Effector CD4-positive, alpha-beta T cell (primary cell): ENCODE data around the gene COL27A1.

ENCODE experiments used
- DNase-seq: peaks from one replicate; pipeline ENCODE4 v3.0.0-alpha.2; 2020

COL27A1 gene

DNA sequence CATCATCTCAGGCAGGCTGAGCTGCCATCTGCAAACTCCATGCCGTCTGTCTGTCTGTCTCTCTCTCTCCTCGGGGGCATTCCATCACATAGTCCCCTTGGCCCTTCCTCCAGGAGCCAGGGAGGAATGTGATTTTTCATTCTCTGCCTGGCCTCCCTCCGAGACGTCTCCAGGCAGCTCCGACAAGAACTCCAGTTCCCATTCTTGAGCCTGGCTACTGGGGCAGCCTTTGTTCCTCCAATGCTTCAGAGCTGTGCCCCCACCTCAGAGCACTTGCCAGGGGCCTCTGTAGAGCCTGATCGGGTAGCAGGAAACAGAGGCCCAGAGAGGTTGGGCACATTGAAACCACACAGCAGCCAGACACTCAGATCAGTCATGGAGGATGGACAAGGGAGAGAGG is 74.0 kb downstream of the COL27A1 start:
- DNase-seq = no peak

DNA sequence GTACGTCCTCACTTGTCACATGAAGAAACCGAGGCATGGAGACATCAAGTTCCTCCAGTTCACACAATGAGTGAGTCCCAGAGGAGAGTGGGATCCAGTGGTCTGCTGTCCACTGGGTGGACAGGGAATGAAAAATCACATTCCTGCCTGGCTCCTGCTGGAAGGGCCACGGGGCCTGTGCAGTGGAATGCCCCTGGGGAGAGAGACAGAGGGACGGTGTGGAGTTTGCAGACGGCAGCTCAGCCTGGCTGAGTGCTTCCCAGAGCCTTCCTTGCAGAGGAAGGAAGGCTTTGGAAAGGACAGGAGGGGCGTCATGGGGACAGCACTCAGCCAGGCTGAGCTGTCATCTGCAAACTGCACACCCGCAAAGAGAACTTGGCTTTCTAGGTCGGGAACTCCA is 74.7 kb downstream of the COL27A1 start:
- no peak for DNase-seq

DNA sequence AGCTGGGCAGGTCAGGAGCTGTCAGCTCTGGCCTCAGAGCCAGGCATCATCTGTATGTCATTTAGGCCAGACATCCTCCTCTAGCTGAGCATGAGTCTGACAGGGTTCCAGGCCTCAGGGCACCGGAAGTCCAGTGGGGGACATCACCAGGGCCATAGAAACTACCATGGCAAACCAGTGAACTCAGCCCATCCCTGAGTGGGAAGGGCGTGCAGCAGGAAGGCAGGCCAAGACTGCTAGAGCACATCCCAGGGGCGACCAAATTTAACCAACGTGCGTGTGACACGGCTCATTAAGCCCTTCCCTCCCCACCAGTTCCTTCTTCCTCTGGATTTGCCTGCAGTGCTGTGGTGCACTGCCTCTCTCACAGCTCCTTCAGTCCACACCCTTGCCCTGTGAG is 75.9 kb downstream of the COL27A1 start:
- DNase-seq = no peak

GRCh38 chr9:114231719-114232449 is 76.5 kb downstream of the COL27A1 start:
- no peak for DNase-seq

DNA sequence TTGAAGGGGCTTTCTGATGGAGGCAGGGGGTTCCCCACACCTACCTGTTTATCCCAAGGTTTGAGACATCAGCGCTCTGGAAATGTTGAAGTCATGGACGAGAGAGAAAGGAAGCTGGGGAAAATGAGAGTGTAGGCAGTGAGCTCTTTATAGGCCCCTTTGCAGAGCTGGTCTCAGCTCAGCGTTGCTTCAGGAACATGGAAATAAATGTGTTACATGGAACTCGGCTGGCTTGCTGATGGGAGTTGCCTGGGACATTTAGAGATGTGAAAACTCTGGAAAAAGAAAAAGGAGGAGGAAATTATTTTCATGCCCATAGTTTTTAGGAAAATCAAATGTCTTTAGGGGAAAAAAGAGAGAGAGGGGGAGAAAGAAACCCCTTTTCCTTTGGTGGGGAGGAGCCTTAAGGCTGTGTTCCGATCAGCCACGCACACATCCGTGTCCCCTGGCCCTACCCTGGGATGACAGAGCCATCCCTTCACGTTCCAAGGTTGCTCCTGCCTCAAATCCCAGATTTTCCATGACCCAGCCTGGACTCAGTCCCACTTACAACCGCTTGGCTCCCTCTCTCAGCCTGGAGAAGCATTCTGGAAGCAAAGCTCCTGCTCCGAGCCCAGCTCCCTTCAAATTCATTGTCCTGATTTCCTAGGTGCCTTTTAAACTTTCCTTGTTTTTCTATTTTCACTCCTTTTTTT is 78.3 kb downstream of the COL27A1 start:
- no peak for DNase-seq

GRCh38 chr9:114235033-114235661 is 79.8 kb downstream of the COL27A1 start:
- no peak for DNase-seq

DNA sequence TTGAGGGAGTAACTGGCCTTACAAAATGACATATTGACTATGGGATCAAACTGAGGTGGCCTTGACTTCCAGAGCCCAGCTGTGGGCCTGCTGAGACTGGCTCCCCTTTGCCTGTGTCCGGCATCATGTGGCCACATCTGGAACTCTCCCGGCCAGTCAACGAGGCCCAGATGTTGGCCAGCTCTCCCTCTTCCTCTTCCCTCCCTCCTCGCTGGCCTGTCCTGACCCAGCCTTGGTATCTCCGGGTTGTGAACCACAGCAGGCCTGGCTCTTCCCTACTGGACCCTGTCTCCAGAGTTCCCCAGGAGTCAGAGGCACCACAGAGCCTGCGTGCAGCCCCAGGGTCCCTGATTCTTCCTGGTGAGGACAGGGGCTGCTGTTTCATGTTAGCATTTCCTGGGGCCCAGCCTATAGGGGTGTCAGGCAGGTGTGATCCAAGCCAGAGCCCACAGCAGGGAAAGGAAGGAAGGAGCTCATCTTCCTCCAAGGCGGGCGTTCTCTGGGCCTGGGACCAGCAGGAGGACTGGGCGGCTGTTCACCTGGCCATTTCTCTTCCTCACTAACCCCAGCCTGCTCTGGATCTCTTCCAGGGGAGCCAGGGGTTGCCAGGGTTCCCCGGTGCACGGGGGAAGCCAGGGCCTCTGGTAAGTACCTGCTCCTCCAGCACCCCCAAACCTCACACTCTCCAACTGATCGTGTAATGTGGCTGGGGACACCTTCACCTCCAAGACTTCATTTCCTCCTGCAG is 81.2 kb downstream of the COL27A1 start:
- no peak for DNase-seq

DNA sequence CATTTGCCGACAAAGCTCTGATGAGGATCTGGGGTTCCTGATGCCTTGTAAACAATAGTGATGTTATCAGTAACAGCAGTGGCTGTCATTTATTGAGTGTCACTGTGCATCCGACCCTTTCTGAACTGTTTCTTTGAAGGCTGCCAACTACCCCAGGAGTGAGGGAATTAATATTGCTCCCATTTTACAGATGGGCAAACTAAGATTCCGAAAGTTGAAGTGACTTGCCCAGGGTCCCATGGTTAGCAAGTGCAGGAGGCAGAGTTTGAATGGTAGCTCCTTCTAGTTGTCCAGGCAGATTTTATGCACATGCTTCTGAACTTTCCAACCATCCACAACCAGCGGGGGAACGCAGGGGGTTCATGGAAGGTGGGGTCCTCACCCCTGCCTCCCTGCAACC is 81.9 kb downstream of the COL27A1 start:
- no peak for DNase-seq

DNA sequence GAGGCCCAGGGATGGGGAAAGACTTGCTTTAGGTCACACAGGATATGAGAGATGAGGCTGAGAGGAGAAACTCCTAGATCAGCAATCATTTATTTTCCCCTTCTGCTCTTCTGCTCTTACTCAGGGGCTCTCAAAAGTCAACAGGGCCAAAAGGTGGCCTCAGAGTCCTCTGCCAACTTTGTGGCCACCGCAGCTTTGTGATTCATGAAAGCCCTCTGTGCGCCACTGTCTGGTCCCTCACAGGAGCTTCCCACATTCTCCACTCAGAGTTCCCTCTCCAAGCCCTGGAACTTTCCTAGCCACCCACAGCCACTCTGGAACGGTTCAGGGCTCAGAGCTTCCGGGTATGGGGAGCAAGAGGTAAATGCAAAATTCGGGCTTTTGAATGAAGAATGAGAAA is 82.4 kb downstream of the COL27A1 start:
- DNase-seq = no peak

GRCh38 chr9:114238472-114238871 is 83.1 kb downstream of the COL27A1 start:
- no peak for DNase-seq

GRCh38 chr9:114238891-114239875 is 83.8 kb downstream of the COL27A1 start:
- no peak for DNase-seq

DNA sequence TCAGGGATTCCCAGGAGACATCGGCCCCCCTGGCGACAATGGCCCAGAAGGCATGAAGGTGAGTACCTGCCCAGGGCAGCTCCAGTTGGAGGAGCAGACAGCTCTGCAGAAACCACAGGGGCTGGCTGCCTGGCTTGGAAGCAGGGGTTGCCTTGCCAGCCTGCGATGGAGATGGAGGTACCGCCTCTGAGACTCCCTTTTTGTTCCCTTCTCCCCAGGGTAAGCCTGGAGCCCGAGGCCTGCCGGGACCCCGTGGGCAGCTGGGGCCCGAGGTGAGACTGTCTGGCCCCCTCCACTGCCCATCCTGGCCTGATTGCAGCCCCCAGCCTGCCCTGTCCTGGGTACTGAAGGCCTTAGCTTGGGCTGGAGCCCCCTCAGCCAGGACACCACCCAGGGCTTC is 84.9 kb downstream of the COL27A1 start:
- no peak for DNase-seq

- no peak for DNase-seq
These were observed 85.6 kb downstream of the COL27A1 start for GRCh38 chr9:114240647-114241558.

DNA sequence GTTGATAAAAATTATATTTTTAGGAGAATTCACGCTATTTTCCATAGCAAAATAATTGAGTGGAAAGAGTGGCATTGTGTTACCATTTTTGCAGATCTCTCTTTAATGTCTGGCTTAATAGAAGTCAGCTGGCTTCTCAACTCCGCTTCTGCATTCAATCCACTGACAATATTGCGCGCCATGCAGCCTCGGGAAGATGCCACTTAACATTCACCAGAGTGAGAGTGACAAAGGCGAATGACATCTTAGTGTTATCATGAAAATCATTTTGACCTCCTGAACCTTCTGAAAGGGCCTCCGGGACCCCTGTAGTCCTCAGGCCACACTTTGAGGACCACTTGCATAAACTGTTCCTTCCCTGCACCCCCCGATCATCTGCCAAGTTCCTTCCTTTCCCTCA is 87.5 kb downstream of the COL27A1 start:
- no peak for DNase-seq

GRCh38 chr9:114243240-114243639 is 87.9 kb downstream of the COL27A1 start:
- DNase-seq = no peak

DNA sequence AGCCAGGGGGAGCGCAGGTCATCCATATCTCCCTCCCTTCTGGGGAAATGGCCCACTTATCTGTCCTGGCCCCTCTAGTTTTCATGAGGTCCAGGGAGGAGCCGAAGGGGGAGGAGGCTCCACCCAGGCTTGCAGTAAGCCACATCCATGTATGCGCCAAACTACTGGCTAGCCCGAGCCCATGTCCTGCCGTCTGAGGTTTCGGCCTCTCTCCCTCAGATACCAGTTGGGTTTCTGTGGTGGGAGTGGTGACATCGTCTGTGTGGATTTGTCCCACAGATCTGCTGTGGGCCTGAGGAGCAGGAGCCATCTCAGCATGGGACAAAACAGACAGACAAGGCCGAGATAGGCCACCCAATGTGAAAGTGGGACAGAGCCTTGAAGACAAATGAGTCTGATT is 89.2 kb downstream of the COL27A1 start:
- no peak for DNase-seq

DNA sequence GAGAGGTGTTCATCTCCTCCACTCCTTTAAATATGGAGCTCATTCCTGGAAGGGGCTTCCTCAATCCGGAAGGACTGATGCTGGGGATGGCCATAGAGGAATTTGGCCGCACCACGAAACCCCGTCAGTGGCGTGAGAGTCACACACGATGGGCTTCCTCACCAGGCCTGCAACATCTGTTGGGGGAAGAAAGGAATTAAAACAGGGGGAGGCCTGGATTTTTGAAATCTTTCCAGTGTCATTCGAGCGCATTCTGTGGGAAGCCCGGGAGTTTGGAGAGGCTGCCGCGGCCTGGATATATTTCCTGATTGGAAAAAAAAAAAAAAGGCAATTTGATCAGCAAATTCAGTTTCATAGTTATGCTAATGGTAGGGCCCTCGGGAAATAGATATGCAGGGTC is 91.2 kb downstream of the COL27A1 start:
- DNase-seq = no peak

DNA sequence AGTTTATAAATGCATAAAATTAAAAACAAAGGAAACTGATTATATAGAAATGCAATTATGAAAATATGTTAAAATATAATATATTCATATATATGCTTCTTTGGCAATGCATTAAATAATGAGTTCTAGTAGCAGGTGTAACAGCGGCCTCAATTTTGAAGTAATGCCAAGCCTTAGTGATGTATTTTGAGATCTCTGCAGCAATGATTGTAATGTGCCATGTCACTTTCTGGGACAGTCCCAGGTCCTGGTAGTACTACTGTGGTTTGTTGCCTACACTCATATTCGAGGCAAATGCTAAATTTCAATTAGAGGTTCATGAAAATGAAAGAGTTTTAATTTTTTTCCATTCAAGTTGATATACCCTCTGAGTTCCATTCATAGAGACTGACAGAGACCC is 91.7 kb downstream of the COL27A1 start:
- no peak for DNase-seq

DNA sequence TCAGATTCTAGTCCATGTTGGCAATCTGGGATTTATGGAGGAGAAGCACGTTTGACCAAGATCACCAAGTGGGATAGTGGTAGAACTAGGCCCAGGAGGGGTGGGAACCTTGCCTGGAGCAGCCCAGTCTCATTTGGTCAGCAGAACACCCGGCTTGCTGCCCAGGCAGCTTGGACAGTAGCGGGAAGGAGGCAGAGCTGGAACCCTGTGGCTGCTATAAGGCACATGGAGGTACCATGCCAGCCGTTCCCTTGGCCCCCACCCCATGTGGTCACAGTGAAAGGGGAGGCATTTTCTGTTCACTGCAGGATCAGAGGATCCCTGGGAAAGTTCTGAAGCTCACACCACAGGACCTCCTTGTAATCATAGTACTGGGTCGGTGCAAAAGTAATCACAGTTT is 92.2 kb downstream of the COL27A1 start:
- no peak for DNase-seq

DNA sequence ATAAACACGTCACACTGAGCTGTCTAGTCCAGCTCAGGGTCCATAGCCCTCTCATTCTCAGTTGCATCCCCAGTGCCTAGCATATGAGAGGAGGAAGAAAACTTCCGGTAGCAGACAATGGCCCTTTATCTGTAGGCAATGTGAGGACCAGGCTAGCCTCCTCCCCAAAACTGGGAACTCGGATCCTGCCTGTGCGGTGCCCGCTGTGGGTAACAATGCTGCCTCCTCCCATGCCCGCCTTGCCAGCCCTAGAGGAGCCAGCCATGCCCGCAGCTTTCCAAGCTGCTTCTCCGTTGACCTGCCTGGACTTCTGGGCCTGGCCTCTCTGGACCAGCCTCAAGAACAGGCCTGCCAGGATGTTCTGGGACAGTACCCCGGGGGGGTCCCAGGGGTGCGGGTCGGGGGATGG is 93.0 kb downstream of the COL27A1 start:
- no peak for DNase-seq
